GM12878 (cell line): ENCODE data around the gene LACTBL1. TPM values are rescaled to one million over a fixed set of nuclear protein-coding genes. Genes with fewer than 3 reads are reported as not detected.

ENCODE experiments used
- ATF7 ChIP-seq: fragments of 450-650 bp; IDR thresholded peaks from 2 replicates; pipeline ENCODE4 v1.6.1; 2016; ENCODE audit warnings: low read depth, mild to moderate bottlenecking
- CBX5 ChIP-seq: sonication (generic); IDR thresholded peaks from 2 replicates; pipeline ENCODE4 v1.6.1; 2016; ENCODE audit warnings: low read depth, moderate library complexity, mild to moderate bottlenecking, inconsistent platforms
- ESRRA ChIP-seq: IDR thresholded peaks from 2 replicates; pipeline ENCODE4 v1.6.1; 2012; ENCODE audit warnings: mild to moderate bottlenecking, low read length, improper control_type of control experiment
- HDGF ChIP-seq: fragments of 450-650 bp; IDR thresholded peaks from 2 replicates; pipeline ENCODE4 v1.6.1; 2016; ENCODE audit warnings: antibody characterized with exemption
- MYC ChIP-seq: IDR thresholded peaks from 2 replicates; pipeline ENCODE4 v1.6.1; 2011; ENCODE audit warnings: mild to moderate bottlenecking, low read length, moderate library complexity, inconsistent platforms; ENCODE audit not compliant: insufficient read depth, insufficient replicate concordance, insufficient read length, severe bottlenecking
- NRF1 ChIP-seq: conservative IDR thresholded peaks from 2 replicates; pipeline ENCODE4 v1.6.1; 2011; ENCODE audit warnings: mild to moderate bottlenecking, low read depth, low read length, improper control_type of control experiment
- RAD21 ChIP-seq: IDR thresholded peaks from 2 replicates; pipeline ENCODE4 v1.6.1; 2011; ENCODE audit warnings: mild to moderate bottlenecking, low read depth, low read length, moderate library complexity; ENCODE audit not compliant: insufficient read depth
- RFX5 ChIP-seq: IDR thresholded peaks from 2 replicates; pipeline ENCODE4 v1.6.1; 2011; ENCODE audit warnings: low read depth, low read length, improper control_type of control experiment
- SKIL ChIP-seq: fragments of 450-650 bp; IDR thresholded peaks from 2 replicates; pipeline ENCODE4 v1.6.1; 2017; ENCODE audit warnings: mild to moderate bottlenecking, low read depth, inconsistent platforms; ENCODE audit not compliant: poor library complexity, severe bottlenecking
- TARDBP ChIP-seq: IDR thresholded peaks from 2 replicates; pipeline ENCODE4 v1.6.1; 2016; ENCODE audit warnings: borderline replicate concordance
- USF1 ChIP-seq: IDR thresholded peaks from 2 replicates; pipeline ENCODE4 v1.6.1; 2011; ENCODE audit warnings: borderline replicate concordance, low read depth, mild to moderate bottlenecking, moderate library complexity, mixed read lengths, low read length; ENCODE audit not compliant: insufficient read depth; ENCODE audit errors: extremely low read length
- ZBTB33 ChIP-seq: fragments of 450-650 bp; IDR thresholded peaks from 2 replicates; pipeline ENCODE4 v1.6.1; 2017; ENCODE audit warnings: mild to moderate bottlenecking
- polyA plus RNA-seq, 11 experiments: library from polyadenylated mRNA; depleted of rRNA in 4 of 11; unstranded in 6 of 11; stranded (reverse) in 5 of 11; fragments of >200 nt; fragmentation: Nextera tagmentation in 4 of 11; fragmentation: Illumina TruSeq in 1 of 11; extraction: Ambion mirVana in 4 of 11; extraction: Trizol in 1 of 11; gene quantifications; 1 replicate in 1 of 11; 2 replicates in 10 of 11; pipeline versions ENCODE4 v1.2.1 to v1.2.3, GENCODE V29; 2011 to 2016; ENCODE audit warnings: inconsistent platforms in 2 of 11, missing spikeins in 2 of 11, low read depth in 1 of 11
- total RNA-seq, 4 experiments: library from RNA; depleted of rRNA in 3 of 4; stranded (reverse); fragments of >200 nt in 3 of 4; fragmentation: Illumina TruSeq in 1 of 4; extraction: Trizol in 1 of 4; gene quantifications; 2 replicates each; pipeline versions ENCODE4 v1.2.1 to v1.2.3, GENCODE V29; 2013 to 2021
- TF ChIP-seq, protein P1 (sequence below): fragments of 450-650 bp; IDR thresholded peaks from 2 replicates; pipeline ENCODE4 v1.6.1; 2017; ENCODE audit warnings: antibody characterized with exemption, mild to moderate bottlenecking, moderate library complexity
- TF ChIP-seq, protein P2 (sequence below): fragments of 150-350 bp; IDR thresholded peaks from 2 replicates; pipeline ENCODE4 v1.6.1; 2014; ENCODE audit warnings: mild to moderate bottlenecking, low read depth, low read length
- TF ChIP-seq, protein P3 (sequence below): IDR thresholded peaks from 2 replicates; pipeline ENCODE4 v1.6.1; 2012; ENCODE audit warnings: mild to moderate bottlenecking, low read depth, low read length

Gene LACTBL1
- total and polyA plus RNA-seq, 10 of the 15 experiments (the other 5 are each of a cell fraction or from before 2014, with no cell fraction given): 0.08 TPM; not detected in 9

DNA sequence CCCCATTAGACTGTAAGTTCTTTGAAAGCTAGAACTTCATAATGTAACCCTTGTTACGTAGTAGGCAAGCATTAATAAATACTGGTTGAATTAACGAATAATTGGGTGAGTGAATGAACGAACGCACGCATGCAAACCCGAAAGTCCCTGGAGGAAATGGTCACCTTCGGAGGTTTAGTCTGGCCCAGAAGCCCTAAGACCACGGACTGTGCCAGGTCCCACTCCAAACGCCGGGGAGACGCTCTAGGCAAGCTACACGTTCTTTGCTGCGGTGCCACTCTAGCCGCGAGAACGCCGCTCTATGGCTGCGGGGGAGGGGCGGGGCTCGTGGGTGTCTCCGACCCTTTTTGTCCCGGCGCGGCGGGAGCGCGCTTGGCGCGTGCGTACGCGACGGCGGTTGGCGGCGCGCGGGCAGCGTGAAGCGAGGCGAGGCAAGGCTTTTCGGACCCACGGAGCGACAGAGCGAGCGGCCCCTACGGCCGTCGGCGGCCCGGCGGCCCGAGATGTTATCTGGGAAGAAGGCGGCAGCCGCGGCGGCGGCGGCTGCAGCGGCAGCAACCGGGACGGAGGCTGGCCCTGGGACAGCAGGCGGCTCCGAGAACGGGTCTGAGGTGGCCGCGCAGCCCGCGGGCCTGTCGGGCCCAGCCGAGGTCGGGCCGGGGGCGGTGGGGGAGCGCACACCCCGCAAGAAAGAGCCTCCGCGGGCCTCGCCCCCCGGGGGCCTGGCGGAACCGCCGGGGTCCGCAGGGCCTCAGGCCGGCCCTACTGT, 46.6 kb upstream of the LACTBL1 start, which contains the start of gene KDM1A (continued):
- TF ChIP-seq, protein P1, sequence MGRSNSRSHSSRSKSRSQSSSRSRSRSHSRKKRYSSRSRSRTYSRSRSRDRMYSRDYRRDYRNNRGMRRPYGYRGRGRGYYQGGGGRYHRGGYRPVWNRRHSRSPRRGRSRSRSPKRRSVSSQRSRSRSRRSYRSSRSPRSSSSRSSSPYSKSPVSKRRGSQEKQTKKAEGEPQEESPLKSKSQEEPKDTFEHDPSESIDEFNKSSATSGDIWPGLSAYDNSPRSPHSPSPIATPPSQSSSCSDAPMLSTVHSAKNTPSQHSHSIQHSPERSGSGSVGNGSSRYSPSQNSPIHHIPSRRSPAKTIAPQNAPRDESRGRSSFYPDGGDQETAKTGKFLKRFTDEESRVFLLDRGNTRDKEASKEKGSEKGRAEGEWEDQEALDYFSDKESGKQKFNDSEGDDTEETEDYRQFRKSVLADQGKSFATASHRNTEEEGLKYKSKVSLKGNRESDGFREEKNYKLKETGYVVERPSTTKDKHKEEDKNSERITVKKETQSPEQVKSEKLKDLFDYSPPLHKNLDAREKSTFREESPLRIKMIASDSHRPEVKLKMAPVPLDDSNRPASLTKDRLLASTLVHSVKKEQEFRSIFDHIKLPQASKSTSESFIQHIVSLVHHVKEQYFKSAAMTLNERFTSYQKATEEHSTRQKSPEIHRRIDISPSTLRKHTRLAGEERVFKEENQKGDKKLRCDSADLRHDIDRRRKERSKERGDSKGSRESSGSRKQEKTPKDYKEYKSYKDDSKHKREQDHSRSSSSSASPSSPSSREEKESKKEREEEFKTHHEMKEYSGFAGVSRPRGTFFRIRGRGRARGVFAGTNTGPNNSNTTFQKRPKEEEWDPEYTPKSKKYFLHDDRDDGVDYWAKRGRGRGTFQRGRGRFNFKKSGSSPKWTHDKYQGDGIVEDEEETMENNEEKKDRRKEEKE: no peak
- no peak for TF ChIP-seq ZBTB33
- TF ChIP-seq, protein P2, sequence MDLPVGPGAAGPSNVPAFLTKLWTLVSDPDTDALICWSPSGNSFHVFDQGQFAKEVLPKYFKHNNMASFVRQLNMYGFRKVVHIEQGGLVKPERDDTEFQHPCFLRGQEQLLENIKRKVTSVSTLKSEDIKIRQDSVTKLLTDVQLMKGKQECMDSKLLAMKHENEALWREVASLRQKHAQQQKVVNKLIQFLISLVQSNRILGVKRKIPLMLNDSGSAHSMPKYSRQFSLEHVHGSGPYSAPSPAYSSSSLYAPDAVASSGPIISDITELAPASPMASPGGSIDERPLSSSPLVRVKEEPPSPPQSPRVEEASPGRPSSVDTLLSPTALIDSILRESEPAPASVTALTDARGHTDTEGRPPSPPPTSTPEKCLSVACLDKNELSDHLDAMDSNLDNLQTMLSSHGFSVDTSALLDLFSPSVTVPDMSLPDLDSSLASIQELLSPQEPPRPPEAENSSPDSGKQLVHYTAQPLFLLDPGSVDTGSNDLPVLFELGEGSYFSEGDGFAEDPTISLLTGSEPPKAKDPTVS: no peak
- TF ChIP-seq NRF1: peak; percentile 48
- peak; percentile 53 for TF ChIP-seq ATF7
- no peak for TF ChIP-seq RAD21
- peak; percentile 92 for TF ChIP-seq MYC
- no peak for TF ChIP-seq USF1
- peak; percentile 83 for TF ChIP-seq TARDBP
- peak; percentile 69 for TF ChIP-seq SKIL
- no peak for TF ChIP-seq CBX5
- TF ChIP-seq, protein P3, sequence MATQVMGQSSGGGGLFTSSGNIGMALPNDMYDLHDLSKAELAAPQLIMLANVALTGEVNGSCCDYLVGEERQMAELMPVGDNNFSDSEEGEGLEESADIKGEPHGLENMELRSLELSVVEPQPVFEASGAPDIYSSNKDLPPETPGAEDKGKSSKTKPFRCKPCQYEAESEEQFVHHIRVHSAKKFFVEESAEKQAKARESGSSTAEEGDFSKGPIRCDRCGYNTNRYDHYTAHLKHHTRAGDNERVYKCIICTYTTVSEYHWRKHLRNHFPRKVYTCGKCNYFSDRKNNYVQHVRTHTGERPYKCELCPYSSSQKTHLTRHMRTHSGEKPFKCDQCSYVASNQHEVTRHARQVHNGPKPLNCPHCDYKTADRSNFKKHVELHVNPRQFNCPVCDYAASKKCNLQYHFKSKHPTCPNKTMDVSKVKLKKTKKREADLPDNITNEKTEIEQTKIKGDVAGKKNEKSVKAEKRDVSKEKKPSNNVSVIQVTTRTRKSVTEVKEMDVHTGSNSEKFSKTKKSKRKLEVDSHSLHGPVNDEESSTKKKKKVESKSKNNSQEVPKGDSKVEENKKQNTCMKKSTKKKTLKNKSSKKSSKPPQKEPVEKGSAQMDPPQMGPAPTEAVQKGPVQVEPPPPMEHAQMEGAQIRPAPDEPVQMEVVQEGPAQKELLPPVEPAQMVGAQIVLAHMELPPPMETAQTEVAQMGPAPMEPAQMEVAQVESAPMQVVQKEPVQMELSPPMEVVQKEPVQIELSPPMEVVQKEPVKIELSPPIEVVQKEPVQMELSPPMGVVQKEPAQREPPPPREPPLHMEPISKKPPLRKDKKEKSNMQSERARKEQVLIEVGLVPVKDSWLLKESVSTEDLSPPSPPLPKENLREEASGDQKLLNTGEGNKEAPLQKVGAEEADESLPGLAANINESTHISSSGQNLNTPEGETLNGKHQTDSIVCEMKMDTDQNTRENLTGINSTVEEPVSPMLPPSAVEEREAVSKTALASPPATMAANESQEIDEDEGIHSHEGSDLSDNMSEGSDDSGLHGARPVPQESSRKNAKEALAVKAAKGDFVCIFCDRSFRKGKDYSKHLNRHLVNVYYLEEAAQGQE: 0 out of 2 replicates have a peak, but pooled peaks have one; percentile 29
- no peak for TF ChIP-seq ESRRA
- TF ChIP-seq RFX5: peak; percentile 59; the same call in 1 of the 2 replicates
- TF ChIP-seq HDGF: peak; percentile 62; the same call in 1 of the 2 replicates
